Muscle layer of duodenum (tissue), 2 donors: ENCODE results near the gene VPS13A.

Experiments
- H3K27ac ChIP-seq: one replicate; pipeline ENCODE4 v1.7.0; 2013; ENCODE audit warnings: mild to moderate bottlenecking, low read length
- H3K27me3 ChIP-seq: one replicate; pipeline ENCODE4 v1.7.0; 2013; ENCODE audit warnings: low read depth, mild to moderate bottlenecking, control low read depth, low read length
- H3K36me3 ChIP-seq, 2 donors: one replicate each; pipeline ENCODE4 v1.7.0; 2013; ENCODE audit warnings: low read length in 2 of 2, control low read depth in 1 of 2, mild to moderate bottlenecking in 1 of 2; ENCODE audit not compliant: insufficient read depth in 2 of 2, control insufficient read depth in 1 of 2
- H3K4me1 ChIP-seq, 2 donors: one replicate each; pipeline ENCODE4 v1.7.0; 2013; ENCODE audit warnings: low read length in 2 of 2, mild to moderate bottlenecking in 2 of 2, control low read depth in 1 of 2, moderate library complexity in 1 of 2; ENCODE audit not compliant: insufficient read depth in 2 of 2, control insufficient read depth in 1 of 2
- H3K4me3 ChIP-seq, 2 donors: one replicate each; pipeline ENCODE4 v1.7.0; 2013; ENCODE audit warnings: low read length in 2 of 2, low read depth in 1 of 2, mild to moderate bottlenecking in 1 of 2
- H3K9me3 ChIP-seq, 2 donors: one replicate each; pipeline ENCODE4 v1.7.0; 2013; ENCODE audit warnings: low read length in 2 of 2, control low read depth in 1 of 2, mild to moderate bottlenecking in 1 of 2; ENCODE audit not compliant: control insufficient read depth in 1 of 2
- donor health status: healthy.

Gene VPS13A

GRCh38 chr9:77177143-77177893, at the start of gene VPS13A:
VPS13A (plus strand) TSS chr9:77177534; CDS start chr9:77177705, 171 bp downstream.
- Histone ChIP-seq H3K36me3 (no peaks in the 10 kb centered on the region), H3K9me3 (no peaks in the 10 kb centered on the region), H3K27ac (peak within 1 kb of the TSS; percentile 45), H3K4me3 (peak within 1 kb of the TSS; percentile 88 to 89), H3K4me1 (peaks cover 0 to 15% of the 10 kb centered on the region in 2 donors), H3K27me3 (no peaks in the 10 kb centered on the region)

GRCh38 chr9:77128125-77128789, 49.1 kb upstream of the VPS13A start:
- H3K27me3 ChIP-seq, result no peaks in the 10 kb centered on the region
- H3K27ac ChIP-seq, result no peak overlapping the region
- H3K4me1 ChIP-seq, result no peaks in the 10 kb centered on the region
- H3K4me3 ChIP-seq, result no peak overlapping the region
- H3K9me3 ChIP-seq, result peaks cover 6 to 9% of the 10 kb centered on the region in 2 donors
- no peaks in the 10 kb centered on the region for H3K36me3 ChIP-seq

DNA sequence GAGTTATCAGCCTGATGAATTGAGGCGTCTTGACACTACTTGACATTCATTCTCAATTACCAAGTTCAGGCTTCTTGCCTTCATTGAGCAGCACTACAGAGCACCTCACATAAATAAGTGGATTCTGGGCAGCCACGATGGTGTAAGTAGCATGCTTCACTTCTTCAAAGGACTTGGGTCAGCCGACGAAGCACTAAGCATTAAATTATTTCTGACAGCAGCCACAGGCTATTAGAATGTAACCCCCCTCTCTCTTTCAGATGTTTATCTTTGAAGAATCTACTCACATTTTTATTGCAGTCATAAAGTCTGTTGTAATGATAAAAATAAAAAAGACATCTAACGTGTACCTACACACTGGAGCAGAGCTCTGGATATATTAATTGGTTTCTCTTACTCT, 45.9 kb upstream of the VPS13A start:
- Histone ChIP-seq H3K9me3 (peaks cover 3 to 5% of the 10 kb centered on the region in 2 donors), H3K4me1 (no peaks in the 10 kb centered on the region), H3K27ac (no peak overlapping the region), H3K27me3 (no peaks in the 10 kb centered on the region), H3K4me3 (no peak overlapping the region), H3K36me3 (no peaks in the 10 kb centered on the region)

DNA sequence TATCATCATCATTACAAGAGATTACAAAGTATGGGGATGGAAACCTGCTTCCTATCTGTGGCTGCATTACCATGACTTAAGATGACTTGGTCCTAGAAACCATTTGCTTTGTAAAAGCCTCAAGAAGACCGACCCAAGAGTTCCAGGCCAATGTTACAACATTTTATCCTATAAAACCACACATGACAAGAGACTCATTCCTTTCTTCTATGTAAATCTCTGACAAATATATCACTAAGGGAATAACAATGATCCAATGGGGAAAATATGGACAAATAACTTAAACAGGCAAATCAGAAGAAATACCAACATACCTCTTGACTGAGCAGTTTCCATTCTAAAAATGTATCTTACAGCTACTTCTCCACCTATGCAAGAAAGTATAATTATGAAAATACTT, 44.3 kb upstream of the VPS13A start:
- Histone ChIP-seq H3K4me3 (no peak overlapping the region), H3K27ac (no peak overlapping the region), H3K27me3 (no peaks in the 10 kb centered on the region), H3K9me3 (peaks cover 3 to 5% of the 10 kb centered on the region in 2 donors), H3K36me3 (no peaks in the 10 kb centered on the region), H3K4me1 (no peaks in the 10 kb centered on the region)

- Histone ChIP-seq H3K27me3 (no peaks in the 10 kb centered on the region), H3K27ac (no peak overlapping the region), H3K9me3 (no peaks in the 10 kb centered on the region), H3K4me1 (no peaks in the 10 kb centered on the region), H3K36me3 (no peaks in the 10 kb centered on the region), H3K4me3 (no peak overlapping the region)
These were observed 35.0 kb upstream of the VPS13A start for GRCh38 chr9:77142366-77142765.

DNA sequence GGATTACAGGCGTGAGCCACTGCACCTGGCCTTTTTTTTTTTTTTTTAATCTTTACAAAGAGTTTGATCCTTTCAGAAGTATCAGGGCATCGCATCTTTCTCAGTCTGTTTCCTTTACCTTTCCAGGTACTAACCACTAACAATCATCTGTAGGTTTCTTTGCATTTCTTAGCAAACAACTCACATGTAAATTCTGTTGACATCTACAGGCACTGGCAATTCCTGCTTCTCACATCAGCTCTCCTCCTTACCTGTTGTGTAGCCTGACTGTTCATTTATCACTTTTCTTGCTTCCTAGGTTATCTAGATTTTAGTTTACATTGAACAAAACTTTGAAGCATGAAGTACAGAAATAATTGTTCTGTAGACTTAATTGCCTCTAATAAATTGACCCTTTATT, 27.5 kb upstream of the VPS13A start:
- Histone ChIP-seq H3K27me3 (no peaks in the 10 kb centered on the region), H3K9me3 (no peaks in the 10 kb centered on the region), H3K4me1 (no peaks in the 10 kb centered on the region), H3K27ac (no peak overlapping the region), H3K4me3 (no peak overlapping the region), H3K36me3 (no peaks in the 10 kb centered on the region)

DNA sequence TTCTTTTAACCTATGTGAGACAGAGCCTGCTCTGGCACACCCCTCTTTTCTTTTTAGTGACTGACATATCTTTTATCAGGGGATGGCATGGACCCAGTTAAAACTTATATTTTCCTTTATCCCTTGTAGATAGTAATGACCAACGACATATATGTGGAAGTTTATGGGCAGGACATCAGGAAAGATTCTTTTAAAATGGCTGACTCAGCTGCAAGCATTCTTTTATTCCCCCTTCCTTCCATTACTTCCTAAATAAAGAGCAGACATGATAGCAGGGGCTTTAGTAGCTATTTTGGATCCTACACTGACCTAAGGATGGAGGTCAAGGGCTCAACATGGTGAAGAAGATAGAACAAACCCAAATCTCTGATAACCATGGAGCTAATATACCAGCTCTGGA, 25.0 kb upstream of the VPS13A start:
- H3K36me3 ChIP-seq, result no peaks in the 10 kb centered on the region
- H3K4me1 ChIP-seq, result peaks cover 0 to 4% of the 10 kb centered on the region in 2 donors
- H3K4me3 ChIP-seq, result no peak overlapping the region
- H3K27me3 ChIP-seq, result no peaks in the 10 kb centered on the region
- no peaks in the 10 kb centered on the region for H3K9me3 ChIP-seq
- H3K27ac ChIP-seq, result no peak overlapping the region

- Histone ChIP-seq H3K9me3 (no peaks in the 10 kb centered on the region), H3K36me3 (no peaks in the 10 kb centered on the region), H3K27ac (no peak overlapping the region), H3K27me3 (no peaks in the 10 kb centered on the region), H3K4me3 (no peak overlapping the region), H3K4me1 (peaks cover 0 to 4% of the 10 kb centered on the region in 2 donors)
These were observed 20.5 kb upstream of the VPS13A start for GRCh38 chr9:77156646-77157371.

GRCh38 chr9:77158772-77159513, 18.4 kb upstream of the VPS13A start:
- no peak overlapping the region for H3K27ac ChIP-seq
- peaks cover 0 to 4% of the 10 kb centered on the region in 2 donors for H3K4me1 ChIP-seq
- H3K27me3 ChIP-seq, result no peaks in the 10 kb centered on the region
- no peaks in the 10 kb centered on the region for H3K9me3 ChIP-seq
- H3K36me3 ChIP-seq, result no peaks in the 10 kb centered on the region
- no peak overlapping the region for H3K4me3 ChIP-seq

GRCh38 chr9:77161191-77161590, 16.1 kb upstream of the VPS13A start:
- Histone ChIP-seq H3K9me3 (no peaks in the 10 kb centered on the region), H3K4me1 (peaks cover 0 to 4% of the 10 kb centered on the region in 2 donors), H3K27ac (no peak overlapping the region), H3K27me3 (no peaks in the 10 kb centered on the region), H3K36me3 (no peaks in the 10 kb centered on the region), H3K4me3 (no peak overlapping the region)

DNA sequence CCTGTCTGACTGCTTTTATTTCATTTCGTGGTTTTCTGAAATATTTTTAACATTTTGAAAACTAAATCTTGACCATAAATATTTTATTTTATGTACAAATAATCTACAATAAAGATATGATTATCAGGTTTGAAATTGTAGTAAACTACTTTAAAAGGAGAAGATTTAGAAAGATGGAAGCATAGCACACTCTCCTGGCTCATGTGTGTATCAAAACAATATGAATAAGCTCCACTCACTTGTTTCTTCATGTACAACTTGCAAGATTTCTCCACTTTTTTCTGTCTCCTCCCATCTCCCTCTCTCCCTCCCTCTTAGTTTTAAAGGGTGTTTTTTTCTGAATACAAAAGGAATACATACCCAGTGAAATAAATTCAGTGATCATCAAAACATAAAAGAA, 15.4 kb upstream of the VPS13A start:
- Histone ChIP-seq H3K27ac (no peak overlapping the region), H3K4me3 (no peak overlapping the region), H3K27me3 (no peaks in the 10 kb centered on the region), H3K4me1 (no peaks in the 10 kb centered on the region), H3K36me3 (no peaks in the 10 kb centered on the region), H3K9me3 (no peaks in the 10 kb centered on the region)
